ENCODE data around the gene AQP6. TPM values are rescaled to one million over a fixed set of nuclear protein-coding genes. Genes with fewer than 3 reads are reported as not detected.
"Not testable (repeated sequence)": the region's sequence is repeated elsewhere in the genome, so short reads cannot be mapped to it uniquely, and the experiment has no call there.

The AQP6 gene
- total RNA-seq, 2 experiments from 2014 or later: not detected

- POLR2A ChIA-PET: interaction anchor here (0.6 kb wide), 1 partner anchor 31 kb away, joined by 3 read pairs; no protein-coding TSS in a partner anchor
- no peak for DNase-seq (ENCODE audit: low spot score)
- no peaks in the 10 kb centered on the region for H3K9me3 ChIP-seq (ENCODE audit: low read length)
- H3K4me2 ChIP-seq (ENCODE audit: low read length): no peak overlapping the region
- H2AFZ ChIP-seq (ENCODE audit: low read length): no peak overlapping the region
- no peaks in the 10 kb centered on the region for H3K9me2 ChIP-seq (ENCODE audit: insufficient read depth, low read length)
- H4K20me1 ChIP-seq (ENCODE audit: insufficient read depth, low read length): no peaks in the 10 kb centered on the region
- H3K4me1 ChIP-seq (ENCODE audit: insufficient read depth, low read length, poor library complexity, severe bottlenecking): no peaks in the 10 kb centered on the region
- peaks cover 63% of the 10 kb centered on the region for H3K36me3 ChIP-seq (ENCODE audit: insufficient read depth, low read length)
- no TSS peak for BruUV-seq (replicated peaks)
- H3K27ac ChIP-seq (ENCODE audit: low read depth, low read length, poor library complexity, severe bottlenecking): no peak overlapping the region
- intact Hi-C loops (cut with micrococcal nuclease; ENCODE audit: unreplicated experiment): no loop called here
- H3K79me2 ChIP-seq (ENCODE audit: insufficient read depth, low read depth, low read length): no peaks in the 10 kb centered on the region
- CTCF ChIA-PET (ENCODE audit: unreplicated experiment): no interaction called here
- TF ChIP-seq CTCF (conservative IDR thresholded peaks at IDR 0.05; ENCODE audit: low read length) (no peak), EZH2phosphoT487 (IDR thresholded peaks at IDR 0.05; ENCODE audit: borderline replicate concordance, low read depth, low read length) (no peak)
- H3K4me3 ChIP-seq (ENCODE audit: low read depth, low read length, poor library complexity, severe bottlenecking): no peak overlapping the region
These were observed 13.2 kb downstream of the AQP6 start for GRCh38 chr12:49985981-49986380.

GRCh38 chr12:49986476-49986875 is 13.7 kb downstream of the AQP6 start:
- H2AFZ ChIP-seq (ENCODE audit: low read length); POLR2A ChIA-PET; H3K4me2 ChIP-seq (ENCODE audit: low read length); H4K20me1 ChIP-seq (ENCODE audit: insufficient read depth, low read length); H3K4me3 ChIP-seq (ENCODE audit: low read depth, low read length, poor library complexity, severe bottlenecking); H3K9me2 ChIP-seq (ENCODE audit: insufficient read depth, low read length); H3K9me3 ChIP-seq (ENCODE audit: low read length); BruUV-seq (replicated peaks); H3K4me1 ChIP-seq (ENCODE audit: insufficient read depth, low read length, poor library complexity, severe bottlenecking); DNase-seq (ENCODE audit: low spot score); CTCF ChIA-PET (ENCODE audit: unreplicated experiment); intact Hi-C loops (cut with micrococcal nuclease; ENCODE audit: unreplicated experiment); H3K27ac ChIP-seq (ENCODE audit: low read depth, low read length, poor library complexity, severe bottlenecking); H3K79me2 ChIP-seq (ENCODE audit: insufficient read depth, low read depth, low read length): not testable (repeated sequence)
- peaks cover 66% of the 10 kb centered on the region for H3K36me3 ChIP-seq (ENCODE audit: insufficient read depth, low read length)

GRCh38 chr12:49987625-49988303 is 15.0 kb downstream of the AQP6 start:
- CTCF ChIA-PET (ENCODE audit: unreplicated experiment): no interaction called here
- no peak for TF ChIP-seq EZH2phosphoT487 (IDR thresholded peaks at IDR 0.05; ENCODE audit: borderline replicate concordance, low read depth, low read length)
- no peak for TF ChIP-seq CTCF (conservative IDR thresholded peaks at IDR 0.05; ENCODE audit: low read length)
- no TSS peak for BruUV-seq (replicated peaks)

GRCh38 chr12:49989400-49989799 is 16.7 kb downstream of the AQP6 start:
- H4K20me1 ChIP-seq (ENCODE audit: insufficient read depth, low read length); CTCF ChIA-PET (ENCODE audit: unreplicated experiment); H3K9me3 ChIP-seq (ENCODE audit: low read length); DNase-seq (ENCODE audit: low spot score); H2AFZ ChIP-seq (ENCODE audit: low read length); H3K4me1 ChIP-seq (ENCODE audit: insufficient read depth, low read length, poor library complexity, severe bottlenecking); intact Hi-C loops (cut with micrococcal nuclease; ENCODE audit: unreplicated experiment); H3K9me2 ChIP-seq (ENCODE audit: insufficient read depth, low read length); H3K27ac ChIP-seq (ENCODE audit: low read depth, low read length, poor library complexity, severe bottlenecking); H3K4me2 ChIP-seq (ENCODE audit: low read length); H3K79me2 ChIP-seq (ENCODE audit: insufficient read depth, low read depth, low read length); H3K4me3 ChIP-seq (ENCODE audit: low read depth, low read length, poor library complexity, severe bottlenecking): not testable (repeated sequence)
- POLR2A ChIA-PET: interaction anchor here (0.7 kb wide), 1 partner anchor 230 kb away, joined by 3 read pairs; no protein-coding TSS in a partner anchor
- TSS peak; percentile 62 for BruUV-seq (replicated peaks)
- peaks cover 93% of the 10 kb centered on the region for H3K36me3 ChIP-seq (ENCODE audit: insufficient read depth, low read length)

More at GRCh38 chr12:49987625-49988303, 15.0 kb downstream of the AQP6 start:
- H3K9me3 ChIP-seq (ENCODE audit: low read length): no peaks in the 10 kb centered on the region
- no peak overlapping the region for H3K27ac ChIP-seq (ENCODE audit: low read depth, low read length, poor library complexity, severe bottlenecking)
- intact Hi-C loops (cut with micrococcal nuclease; ENCODE audit: unreplicated experiment): no loop called here
- no peak overlapping the region for H3K4me3 ChIP-seq (ENCODE audit: low read depth, low read length, poor library complexity, severe bottlenecking)
- H3K4me1 ChIP-seq (ENCODE audit: insufficient read depth, low read length, poor library complexity, severe bottlenecking): no peaks in the 10 kb centered on the region
- H3K36me3 ChIP-seq (ENCODE audit: insufficient read depth, low read length): peaks cover 79% of the 10 kb centered on the region
- DNase-seq (ENCODE audit: low spot score): no peak
- H3K4me2 ChIP-seq (ENCODE audit: low read length): no peak overlapping the region
- POLR2A ChIA-PET: interaction anchor here (0.7 kb wide), 1 partner anchor 20 kb away, joined by 3 read pairs; no protein-coding TSS in a partner anchor
- no peaks in the 10 kb centered on the region for H4K20me1 ChIP-seq (ENCODE audit: insufficient read depth, low read length)
- no peaks in the 10 kb centered on the region for H3K79me2 ChIP-seq (ENCODE audit: insufficient read depth, low read depth, low read length)
- H2AFZ ChIP-seq (ENCODE audit: low read length): no peak overlapping the region
- no peaks in the 10 kb centered on the region for H3K9me2 ChIP-seq (ENCODE audit: insufficient read depth, low read length)

Data from OCI-LY7 (cell line).